Body of pancreas (tissue), 4 donors: Measurements from ENCODE around the gene NTMT2. TPM values are rescaled to one million over a fixed set of nuclear protein-coding genes. Genes with fewer than 3 reads are reported as not detected.

Experiments
- ATAC-seq: fragments of 150-250 bp; one replicate; pipeline ENCODE4 v1.9.1; 2016
- DNase-seq, 4 donors: peaks; one replicate each; pipeline ENCODE4 v3.0.0-alpha.2; 2019
- H3K27ac ChIP-seq, 4 donors: fragments of 200-600 bp; sonication (generic); 1 replicate in 3 of 4; 2 replicates in 1 of 4; pipeline versions ENCODE4 v1.5.1 to v1.6.1; 2016 to 2019; ENCODE audit warnings: mild to moderate bottlenecking in 1 of 4, mixed read lengths in 1 of 4, moderate library complexity in 1 of 4
- H3K27me3 ChIP-seq, 2 donors: fragments of 200-600 bp; sonication (generic); one replicate each; pipeline ENCODE4 v1.6.0; 2016; ENCODE audit warnings: mild to moderate bottlenecking in 1 of 2
- H3K36me3 ChIP-seq, 2 donors: fragments of 200-600 bp; sonication (generic); replicated peaks in 1 of 2; 2 replicates each; pipeline ENCODE4 v1.5.1; 2016; ENCODE audit warnings: low read depth in 2 of 2; ENCODE audit not compliant: insufficient read depth in 1 of 2
- H3K4me1 ChIP-seq: fragments of 200-600 bp; sonication (generic); one replicate; pipeline ENCODE4 v1.6.0; 2016
- H3K4me3 ChIP-seq, 2 donors: fragments of 200-600 bp; sonication (generic); 1 replicate in 1 of 2; 2 replicates in 1 of 2; pipeline ENCODE4 v1.5.1; 2016 to 2019
- H3K9me3 ChIP-seq, 3 donors: fragments of 200-600 bp; sonication (generic); 1 replicate in 2 of 3; 2 replicates in 1 of 3; pipeline ENCODE4 v1.5.1; 2016
- POLR2A ChIP-seq, 3 donors: fragments of 450-650 bp; IDR thresholded peaks; one replicate each; pipeline ENCODE4 v1.6.1; 2016; ENCODE audit warnings: antibody characterized with exemption in 3 of 3, mild to moderate bottlenecking in 2 of 3
- WGBS, 2 donors: methylation state at CpG; one replicate each; pipeline ENCODE4 v1.1.5; 2017; 5-methylcytosine and 5-hydroxymethylcytosine counted together
- intact Hi-C: fragments of 100-400 bp; cut with DNase I; formaldehyde crosslinking; loops from one replicate; pipeline ENCODE4 v1.15.1; 2023
- total RNA-seq, 2 donors: library from RNA; depleted of rRNA; stranded (reverse); fragments of >200 nt; gene quantifications; one replicate each; pipeline ENCODE4 v1.1.0, GENCODE V29; 2016
- TF ChIP-seq, protein P1 (sequence below), 7 experiments: fragments of 450-650 bp in 4 of 7; fragments of 200-600 bp in 3 of 7; sonication (generic) in 3 of 7; IDR thresholded peaks; one replicate each; pipeline ENCODE4 v1.5.1; 2016 to 2019; ENCODE audit warnings: antibody characterized with exemption in 7 of 7

The NTMT2 gene
- total RNA-seq, 2 donors from 2014 or later: not detected

DNA sequence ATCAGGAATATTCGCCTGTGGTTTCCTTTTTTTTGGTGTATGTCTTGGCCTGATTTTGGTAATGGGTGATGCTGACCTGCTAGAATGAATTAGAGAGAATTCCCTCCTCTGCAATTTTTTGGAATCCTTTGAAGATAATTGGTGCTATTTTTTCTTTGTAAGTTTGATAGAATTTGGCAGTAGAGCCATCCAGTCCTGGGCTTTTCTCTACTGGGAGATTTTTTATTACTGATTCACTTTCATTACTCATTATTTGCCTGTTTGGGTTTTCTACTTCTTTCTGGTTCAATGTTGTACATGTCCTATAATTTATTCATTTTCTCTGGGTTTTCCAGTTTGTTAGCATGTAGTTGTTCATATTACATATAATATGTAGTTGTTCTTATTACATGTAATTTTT is 48.7 kb downstream of the NTMT2 start:
- ATAC-seq (no peak), DNase-seq (no peak)
- Histone ChIP-seq H3K36me3 (no peaks in the 10 kb centered on the region), H3K27me3 (no peaks in the 10 kb centered on the region), H3K9me3 (no peaks in the 10 kb centered on the region), H3K4me3 (no peak overlapping the region), H3K4me1 (peaks cover 7% of the 10 kb centered on the region), H3K27ac (no peak overlapping the region)
- TF ChIP-seq, protein P1, sequence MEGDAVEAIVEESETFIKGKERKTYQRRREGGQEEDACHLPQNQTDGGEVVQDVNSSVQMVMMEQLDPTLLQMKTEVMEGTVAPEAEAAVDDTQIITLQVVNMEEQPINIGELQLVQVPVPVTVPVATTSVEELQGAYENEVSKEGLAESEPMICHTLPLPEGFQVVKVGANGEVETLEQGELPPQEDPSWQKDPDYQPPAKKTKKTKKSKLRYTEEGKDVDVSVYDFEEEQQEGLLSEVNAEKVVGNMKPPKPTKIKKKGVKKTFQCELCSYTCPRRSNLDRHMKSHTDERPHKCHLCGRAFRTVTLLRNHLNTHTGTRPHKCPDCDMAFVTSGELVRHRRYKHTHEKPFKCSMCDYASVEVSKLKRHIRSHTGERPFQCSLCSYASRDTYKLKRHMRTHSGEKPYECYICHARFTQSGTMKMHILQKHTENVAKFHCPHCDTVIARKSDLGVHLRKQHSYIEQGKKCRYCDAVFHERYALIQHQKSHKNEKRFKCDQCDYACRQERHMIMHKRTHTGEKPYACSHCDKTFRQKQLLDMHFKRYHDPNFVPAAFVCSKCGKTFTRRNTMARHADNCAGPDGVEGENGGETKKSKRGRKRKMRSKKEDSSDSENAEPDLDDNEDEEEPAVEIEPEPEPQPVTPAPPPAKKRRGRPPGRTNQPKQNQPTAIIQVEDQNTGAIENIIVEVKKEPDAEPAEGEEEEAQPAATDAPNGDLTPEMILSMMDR (IDR thresholded peaks at IDR 0.05): no peak
- no peak for TF ChIP-seq POLR2A (IDR thresholded peaks at IDR 0.05)
- WGBS, 2 donors: 50% methylated on average over 1 of the region's 1 CpG
- intact Hi-C loops: no loop called here

DNA sequence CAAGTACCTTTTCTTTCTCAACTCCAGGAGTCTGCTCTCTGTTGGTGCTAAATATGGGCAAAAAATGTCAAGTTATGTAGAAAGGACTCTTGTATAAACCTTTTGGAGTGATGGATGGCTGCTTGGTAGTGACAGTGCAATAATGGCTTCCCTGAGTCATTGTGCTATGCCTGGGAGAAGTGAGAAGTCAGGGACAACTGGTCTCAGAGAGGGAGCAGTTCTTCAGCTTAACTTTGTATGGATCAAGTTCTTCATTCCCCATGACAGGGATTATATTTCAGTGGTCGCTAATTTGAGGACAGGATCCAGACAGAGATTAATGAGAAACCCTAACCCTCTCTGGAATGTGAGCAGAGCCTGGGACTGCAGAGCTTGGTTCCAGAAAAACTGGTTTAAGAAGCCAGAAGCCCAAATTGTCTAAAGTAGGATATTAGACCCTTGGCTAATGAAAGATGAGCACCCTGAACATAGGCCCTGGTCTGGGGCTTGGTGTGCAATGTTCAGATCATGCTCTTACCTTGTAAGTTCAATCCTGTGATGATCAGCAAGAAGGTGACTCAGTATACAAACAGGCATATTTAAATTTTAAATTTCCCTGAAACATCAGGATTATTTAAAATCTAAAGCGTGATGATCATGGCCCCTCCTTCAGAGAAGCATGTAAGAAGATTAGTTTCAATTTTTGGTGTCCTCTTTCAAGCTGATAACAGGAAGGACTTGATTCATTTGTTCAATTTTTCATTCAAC is 50.9 kb downstream of the NTMT2 start:
- no peak overlapping the region for H3K27ac ChIP-seq
- ATAC-seq (no peak), DNase-seq (no peak)
- TF ChIP-seq POLR2A (IDR thresholded peaks at IDR 0.05): no peak
- TF ChIP-seq, protein P1 (IDR thresholded peaks at IDR 0.05): no peak
- intact Hi-C loops: no loop called here
- 46 to 61% methylated on average over 2 of the region's 2 CpGs for WGBS, 2 donors
- H3K27me3 ChIP-seq: no peaks in the 10 kb centered on the region
- peaks cover 19% of the 10 kb centered on the region for H3K4me1 ChIP-seq
- no peaks in the 10 kb centered on the region for H3K36me3 ChIP-seq
- H3K9me3 ChIP-seq: no peaks in the 10 kb centered on the region
- H3K4me3 ChIP-seq: no peak overlapping the region

DNA sequence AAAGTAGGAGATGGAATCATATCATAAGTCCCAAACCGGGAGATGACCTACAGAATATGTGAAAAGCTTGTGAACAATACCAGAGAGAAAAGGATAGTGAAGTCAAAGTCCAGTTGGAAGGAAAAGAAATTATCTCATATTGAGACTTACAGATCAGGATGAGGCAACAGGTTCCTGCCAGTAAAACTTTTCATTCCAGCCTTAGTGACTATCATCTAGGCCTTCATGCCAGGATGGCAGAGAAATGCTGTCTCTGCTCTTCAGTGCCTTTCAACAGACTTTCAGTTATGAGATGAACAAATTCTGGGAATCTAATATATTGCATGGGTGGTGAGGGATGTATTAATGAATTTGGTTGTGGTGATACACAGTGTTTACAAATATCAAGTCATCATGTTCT is 52.3 kb downstream of the NTMT2 start:
- ATAC-seq (no peak), DNase-seq (no peak)
- Histone ChIP-seq H3K9me3 (no peaks in the 10 kb centered on the region), H3K4me3 (no peak overlapping the region), H3K27me3 (no peaks in the 10 kb centered on the region), H3K27ac (no peak overlapping the region), H3K36me3 (no peaks in the 10 kb centered on the region), H3K4me1 (peaks cover 19% of the 10 kb centered on the region)
- intact Hi-C loops: no loop called here
- 69 to 86% methylated on average over 1 of the region's 1 CpG for WGBS, 2 donors
- no peak for TF ChIP-seq POLR2A (IDR thresholded peaks at IDR 0.05)
- TF ChIP-seq, protein P1 (IDR thresholded peaks at IDR 0.05): no peak

DNA sequence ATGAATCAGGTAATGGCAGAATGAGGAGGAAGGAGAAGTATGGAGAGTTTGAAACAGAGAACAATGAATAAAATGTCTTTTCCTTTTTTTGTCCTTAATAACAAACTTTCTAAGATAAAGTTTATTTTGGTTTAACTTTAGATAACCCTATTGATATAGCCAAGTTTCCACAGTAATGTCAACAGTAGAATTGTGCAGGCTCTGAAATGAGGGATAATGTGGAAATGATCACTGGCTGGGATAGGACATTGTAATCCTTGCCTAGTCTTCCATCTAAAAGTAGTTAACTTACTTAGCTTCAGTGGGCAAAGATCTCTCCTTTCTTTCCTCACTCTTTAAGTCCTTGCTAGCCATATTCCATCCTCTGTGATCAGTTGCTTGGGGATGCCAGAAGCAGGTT is 52.8 kb downstream of the NTMT2 start:
- Histone ChIP-seq H3K36me3 (no peaks in the 10 kb centered on the region), H3K27ac (no peak overlapping the region), H3K27me3 (no peaks in the 10 kb centered on the region), H3K4me3 (no peak overlapping the region), H3K9me3 (no peaks in the 10 kb centered on the region), H3K4me1 (peaks cover 19% of the 10 kb centered on the region)
- intact Hi-C loops: no loop called here
- no peak for DNase-seq
- no peak for ATAC-seq
- no peak for TF ChIP-seq POLR2A (IDR thresholded peaks at IDR 0.05)
- TF ChIP-seq, protein P1 (IDR thresholded peaks at IDR 0.05): no peak

GRCh38 chr1:170200161-170200560 is 54.4 kb downstream of the NTMT2 start:
- Histone ChIP-seq H3K27ac (peak overlapping the region in 3 of 4 donors; percentile 50 to 65 (median 57)), H3K4me3 (no peak overlapping the region), H3K4me1 (peaks cover 19% of the 10 kb centered on the region), H3K36me3 (no peaks in the 10 kb centered on the region), H3K27me3 (no peaks in the 10 kb centered on the region), H3K9me3 (no peaks in the 10 kb centered on the region)
- ATAC-seq: no peak
- TF ChIP-seq, protein P1 (IDR thresholded peaks at IDR 0.05): no peak
- no peak for TF ChIP-seq POLR2A (IDR thresholded peaks at IDR 0.05)
- no peak for DNase-seq
- intact Hi-C loops: no loop called here
